ENCODE data around the gene CAMKMT.

CAMKMT gene

DNA sequence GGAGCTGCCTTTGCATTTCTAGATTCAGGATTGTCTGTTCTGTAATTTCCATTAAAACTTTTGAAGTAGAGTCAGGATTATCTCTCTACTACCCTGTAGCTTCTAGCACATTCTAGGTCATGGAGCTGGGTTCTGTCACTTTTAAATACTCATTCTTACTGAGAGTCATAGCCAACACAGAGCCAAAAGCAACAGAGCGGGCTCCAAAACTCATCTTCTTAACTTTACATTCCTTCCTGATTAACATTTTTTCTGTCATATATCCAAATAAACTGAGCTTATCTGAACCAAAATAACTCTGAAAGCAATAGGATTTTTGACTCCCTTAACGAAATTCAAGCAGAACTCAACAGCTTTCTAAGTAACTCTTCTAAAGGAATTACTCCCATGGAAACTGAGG lies 13.3 kb upstream of the CAMKMT start:
- Histone ChIP-seq H3K4me3 (ENCODE audit: low read depth, low read length, poor library complexity, severe bottlenecking) (no peak overlapping the region), H3K4me2 (ENCODE audit: low read length) (no peak overlapping the region), H3K9me3 (ENCODE audit: low read length) (no peaks in the 10 kb centered on the region), H4K20me1 (ENCODE audit: insufficient read depth, low read length) (no peaks in the 10 kb centered on the region), H2AFZ (ENCODE audit: low read length) (no peak overlapping the region), H3K27me3 (ENCODE audit: insufficient read depth, low read length) (no peaks in the 10 kb centered on the region), H3K9me2 (ENCODE audit: low read depth, low read length) (no peaks in the 10 kb centered on the region), H3K4me1 (ENCODE audit: insufficient read depth, low read length, severe bottlenecking) (no peaks in the 10 kb centered on the region), H3K79me2 (ENCODE audit: insufficient read depth, low read length) (peaks cover 11% of the 10 kb centered on the region), H3K27ac (ENCODE audit: low read depth, low read length, poor library complexity, severe bottlenecking) (no peak overlapping the region), H3F3A (ENCODE audit: insufficient read depth, low read length) (no peaks in the 10 kb centered on the region), H3K36me3 (ENCODE audit: insufficient read depth, low read length) (peaks cover 4% of the 10 kb centered on the region; the same call in 1 of the 2 replicates), H3K9ac (ENCODE audit: low read length) (no peak overlapping the region)
- TF ChIP-seq EZH2 (IDR thresholded peaks at IDR 0.05; ENCODE audit: borderline replicate concordance, low read length) = no peak
- no peak for TF ChIP-seq CTCF (IDR thresholded peaks at IDR 0.05; ENCODE audit: low read length)

- no peak overlapping the region for H3K27ac ChIP-seq (ENCODE audit: low read depth, low read length, poor library complexity, severe bottlenecking)
Observed at GRCh38 chr2:44349506-44349905, 12.2 kb upstream of the CAMKMT start.

GRCh38 chr2:44351088-44351487 lies 10.7 kb upstream of the CAMKMT start:
- Histone ChIP-seq H3K4me3 (ENCODE audit: low read depth, low read length, poor library complexity, severe bottlenecking) (no peak overlapping the region), H3K79me2 (ENCODE audit: insufficient read depth, low read length) (peaks cover 11% of the 10 kb centered on the region), H2AFZ (ENCODE audit: low read length) (no peak overlapping the region), H3K27me3 (ENCODE audit: insufficient read depth, low read length) (no peaks in the 10 kb centered on the region), H3F3A (ENCODE audit: insufficient read depth, low read length) (no peaks in the 10 kb centered on the region), H3K9me2 (ENCODE audit: low read depth, low read length) (no peaks in the 10 kb centered on the region), H3K4me1 (ENCODE audit: insufficient read depth, low read length, severe bottlenecking) (no peaks in the 10 kb centered on the region), H3K27ac (ENCODE audit: low read depth, low read length, poor library complexity, severe bottlenecking) (no peak overlapping the region), H3K36me3 (ENCODE audit: insufficient read depth, low read length) (peaks cover 6% of the 10 kb centered on the region; the same call in 1 of the 2 replicates), H4K20me1 (ENCODE audit: insufficient read depth, low read length) (no peaks in the 10 kb centered on the region), H3K9ac (ENCODE audit: low read length) (no peak overlapping the region), H3K9me3 (ENCODE audit: low read length) (no peaks in the 10 kb centered on the region), H3K4me2 (ENCODE audit: low read length) (no peak overlapping the region)
- TF ChIP-seq EZH2 (IDR thresholded peaks at IDR 0.05; ENCODE audit: borderline replicate concordance, low read length) = no peak
- no peak for TF ChIP-seq CTCF (IDR thresholded peaks at IDR 0.05; ENCODE audit: low read length)

More at GRCh38 chr2:44349506-44349905, 12.2 kb upstream of the CAMKMT start:
- Histone ChIP-seq H3K4me2 (ENCODE audit: low read length) (no peak overlapping the region), H3K36me3 (ENCODE audit: insufficient read depth, low read length) (peaks cover 3% of the 10 kb centered on the region; the same call in 1 of the 2 replicates), H3K9me3 (ENCODE audit: low read length) (no peaks in the 10 kb centered on the region), H3K27me3 (ENCODE audit: insufficient read depth, low read length) (no peaks in the 10 kb centered on the region), H4K20me1 (ENCODE audit: insufficient read depth, low read length) (no peaks in the 10 kb centered on the region), H2AFZ (ENCODE audit: low read length) (no peak overlapping the region), H3F3A (ENCODE audit: insufficient read depth, low read length) (no peaks in the 10 kb centered on the region), H3K79me2 (ENCODE audit: insufficient read depth, low read length) (peaks cover 11% of the 10 kb centered on the region), H3K4me1 (ENCODE audit: insufficient read depth, low read length, severe bottlenecking) (no peaks in the 10 kb centered on the region), H3K9ac (ENCODE audit: low read length) (no peak overlapping the region), H3K4me3 (ENCODE audit: low read depth, low read length, poor library complexity, severe bottlenecking) (no peak overlapping the region), H3K9me2 (ENCODE audit: low read depth, low read length) (no peaks in the 10 kb centered on the region)
- no peak for TF ChIP-seq CTCF (IDR thresholded peaks at IDR 0.05; ENCODE audit: low read length)
- TF ChIP-seq EZH2 (IDR thresholded peaks at IDR 0.05; ENCODE audit: borderline replicate concordance, low read length) = no peak
